ENCODE data around the gene EWSR1.

The EWSR1 gene

DNA sequence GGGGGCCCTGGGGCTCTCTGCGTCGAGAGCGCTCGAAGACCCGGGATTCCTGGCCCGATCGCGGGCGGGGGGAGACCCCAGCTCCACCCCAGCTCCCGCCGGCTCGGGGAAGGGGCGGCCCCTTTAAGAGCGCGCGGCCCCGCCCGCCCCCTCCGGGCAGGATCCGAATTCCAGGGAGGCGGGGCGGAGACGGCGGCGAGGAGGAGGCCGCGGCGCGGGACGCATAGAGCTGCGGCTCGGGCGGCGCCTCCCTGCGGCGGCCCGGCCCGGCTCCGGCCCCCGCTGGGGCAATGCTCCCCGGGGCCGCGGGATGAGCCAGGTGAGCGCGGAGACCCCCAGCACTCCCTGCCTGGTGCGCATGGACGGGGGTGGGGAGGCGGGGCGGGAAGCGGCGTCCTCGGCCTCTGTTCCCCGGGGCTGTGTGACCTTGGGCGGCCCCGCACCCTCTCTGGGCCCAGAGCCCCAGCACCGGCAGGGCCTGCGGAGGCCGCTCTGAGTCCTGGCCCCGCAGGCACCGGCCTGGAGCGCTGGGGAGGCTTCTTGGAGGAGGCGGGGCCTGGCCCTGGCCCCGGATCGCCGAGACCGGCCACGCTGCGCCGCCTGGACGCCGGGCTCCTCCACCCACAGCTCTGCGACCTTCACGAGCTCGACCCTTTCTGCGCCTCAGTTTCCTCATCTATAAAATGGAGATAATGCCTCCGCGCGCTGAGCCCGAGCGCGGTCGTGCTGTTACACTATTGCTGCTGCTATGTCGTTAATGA is 38.9 kb downstream of the EWSR1 start:
- no peak for FAIRE-seq

DNA sequence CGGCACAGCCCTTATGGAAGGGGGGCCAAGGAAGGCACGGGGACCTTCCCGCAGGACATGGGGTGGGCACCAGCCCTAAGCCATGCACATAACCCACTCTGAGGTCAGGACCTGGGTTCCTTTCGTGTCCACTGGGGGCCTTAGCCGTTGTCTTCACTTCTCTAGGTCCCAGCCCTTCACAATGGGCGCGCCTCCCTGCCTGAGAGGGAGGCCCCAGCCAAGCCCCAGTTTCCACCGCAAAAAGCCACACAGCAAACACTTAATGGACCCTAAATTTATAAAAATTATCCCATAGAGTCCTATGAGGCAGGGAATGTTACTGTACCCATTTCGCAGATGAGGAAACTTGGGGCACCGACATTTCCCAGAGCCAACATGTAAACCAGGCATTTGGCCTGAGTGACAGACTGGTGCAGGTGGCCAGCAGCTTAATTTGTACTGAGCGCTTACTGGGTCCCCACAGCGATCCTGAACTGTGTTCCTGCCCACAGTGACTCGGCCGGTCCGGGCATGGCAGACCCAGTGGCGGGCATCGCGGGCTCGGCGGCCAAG is 39.6 kb downstream of the EWSR1 start:
- no peak for FAIRE-seq

DNA sequence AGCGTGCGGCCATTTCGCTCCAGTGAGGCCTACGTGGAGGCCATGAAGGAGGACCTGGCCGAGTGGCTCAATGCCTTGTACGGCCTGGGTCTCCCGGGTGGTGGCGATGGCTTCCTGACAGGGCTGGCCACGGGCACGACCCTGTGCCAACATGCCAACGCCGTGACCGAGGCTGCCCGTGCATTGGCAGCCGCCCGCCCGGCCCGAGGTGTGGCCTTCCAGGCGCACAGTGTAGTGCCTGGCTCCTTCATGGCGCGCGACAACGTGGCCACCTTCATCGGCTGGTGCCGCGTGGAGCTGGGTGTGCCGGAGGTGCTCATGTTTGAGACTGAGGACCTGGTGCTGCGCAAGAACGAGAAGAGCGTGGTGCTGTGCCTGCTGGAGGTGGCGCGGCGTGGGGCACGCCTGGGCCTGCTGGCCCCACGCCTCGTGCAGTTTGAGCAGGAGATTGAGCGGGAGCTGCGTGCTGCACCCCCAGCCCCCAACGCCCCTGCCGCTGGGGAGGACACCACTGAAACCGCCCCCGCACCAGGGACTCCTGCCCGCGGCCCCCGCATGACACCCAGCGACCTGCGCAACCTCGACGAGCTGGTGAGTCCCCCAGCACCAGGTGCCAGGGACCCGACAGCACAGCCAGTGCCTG is 40.2 kb downstream of the EWSR1 start:
- no peak for FAIRE-seq

DNA sequence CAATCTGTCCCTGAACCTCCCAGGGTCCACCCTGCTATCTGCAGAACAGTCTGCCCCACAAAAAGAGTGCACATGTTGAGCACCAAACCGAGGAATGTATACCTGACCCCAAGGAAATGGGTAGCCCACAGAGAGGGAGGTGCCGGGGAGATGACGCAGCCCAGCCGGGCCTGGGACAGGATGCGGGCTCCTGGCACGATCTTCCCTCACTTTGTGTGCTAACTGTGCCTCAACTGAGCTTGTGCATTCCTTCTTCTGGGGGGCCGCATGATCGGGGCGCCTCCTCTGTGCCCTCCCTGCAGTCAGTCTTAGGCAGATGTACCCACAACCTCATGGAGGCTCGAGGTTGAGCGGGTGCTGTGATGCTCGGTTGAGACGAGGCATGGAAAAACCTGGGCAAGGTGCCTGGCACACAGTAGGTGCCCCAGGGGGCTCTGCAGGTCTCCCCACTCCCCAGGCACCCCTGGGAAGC is 40.8 kb downstream of the EWSR1 start:
- FAIRE-seq, result no peak

DNA sequence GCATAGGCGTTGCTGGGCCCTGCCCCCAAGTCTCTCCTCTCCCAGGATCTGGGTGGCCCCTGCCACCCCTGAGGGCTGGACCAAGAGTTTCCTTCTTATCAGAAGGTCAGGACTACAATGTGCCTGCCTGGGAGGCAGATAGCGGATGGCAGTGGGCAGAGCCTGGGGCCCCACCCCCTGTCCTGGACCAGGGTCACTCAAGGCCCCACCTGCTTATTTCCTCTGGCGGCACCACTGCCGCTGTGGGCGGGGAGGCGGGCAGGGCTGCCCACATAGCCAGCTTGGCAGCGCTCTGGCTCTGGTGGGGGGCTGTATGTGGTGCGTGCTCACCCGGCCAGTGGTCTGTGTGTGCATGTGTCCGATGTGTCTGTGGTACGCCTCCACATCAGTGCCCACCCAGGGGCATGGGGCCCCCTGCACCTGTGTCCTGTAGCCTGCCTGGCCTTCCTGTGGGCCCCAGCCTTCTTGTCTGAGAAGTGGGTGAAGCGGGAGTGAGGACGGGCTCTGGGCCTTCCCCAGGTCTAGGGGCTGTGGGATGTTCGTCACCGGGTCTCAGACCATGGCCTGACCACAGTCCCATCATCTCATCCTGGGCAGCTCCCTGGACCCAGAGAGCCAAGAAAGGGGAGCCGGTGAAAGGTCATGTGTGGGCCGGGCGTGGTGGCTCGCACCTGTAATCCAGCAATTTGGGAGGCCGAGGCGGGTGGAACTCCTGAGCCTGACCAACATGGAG is 41.4 kb downstream of the EWSR1 start:
- FAIRE-seq, result no peak

DNA sequence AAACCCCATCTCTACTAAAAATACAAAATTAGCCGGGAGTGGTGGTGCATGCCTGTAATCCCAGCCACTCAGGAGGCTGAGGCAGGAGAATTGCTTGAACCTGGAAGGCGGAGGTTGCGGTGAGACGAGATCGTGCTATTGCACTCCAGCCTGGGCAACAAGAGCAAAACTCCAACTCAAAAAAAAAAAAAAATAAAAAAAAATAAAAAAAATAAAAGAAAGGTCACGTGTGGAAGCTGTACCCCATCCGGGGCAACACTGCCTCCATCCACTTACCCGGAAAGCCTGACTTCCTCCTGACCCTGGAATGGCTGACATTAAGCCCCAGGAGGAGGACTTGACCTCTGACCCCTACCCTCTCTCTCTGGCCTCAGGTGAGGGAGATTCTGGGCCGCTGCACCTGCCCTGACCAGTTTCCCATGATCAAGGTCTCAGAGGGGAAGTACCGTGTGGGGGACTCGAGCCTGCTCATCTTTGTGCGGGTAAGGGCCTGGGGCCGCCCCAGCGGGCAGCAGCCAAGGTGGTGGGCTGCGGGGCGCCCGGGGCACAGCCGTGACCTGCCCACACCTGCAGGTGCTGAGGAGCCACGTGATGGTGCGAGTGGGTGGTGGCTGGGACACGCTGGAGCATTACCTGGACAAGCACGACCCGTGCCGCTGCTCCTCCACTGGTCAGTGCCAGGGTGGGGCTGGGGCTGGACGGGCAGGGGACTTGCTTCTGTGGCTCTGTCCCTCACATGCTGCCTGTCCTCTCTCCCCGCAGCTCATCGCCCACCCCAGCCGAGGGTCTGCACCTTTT is 42.2 kb downstream of the EWSR1 start:
- FAIRE-seq, result no peak

DNA sequence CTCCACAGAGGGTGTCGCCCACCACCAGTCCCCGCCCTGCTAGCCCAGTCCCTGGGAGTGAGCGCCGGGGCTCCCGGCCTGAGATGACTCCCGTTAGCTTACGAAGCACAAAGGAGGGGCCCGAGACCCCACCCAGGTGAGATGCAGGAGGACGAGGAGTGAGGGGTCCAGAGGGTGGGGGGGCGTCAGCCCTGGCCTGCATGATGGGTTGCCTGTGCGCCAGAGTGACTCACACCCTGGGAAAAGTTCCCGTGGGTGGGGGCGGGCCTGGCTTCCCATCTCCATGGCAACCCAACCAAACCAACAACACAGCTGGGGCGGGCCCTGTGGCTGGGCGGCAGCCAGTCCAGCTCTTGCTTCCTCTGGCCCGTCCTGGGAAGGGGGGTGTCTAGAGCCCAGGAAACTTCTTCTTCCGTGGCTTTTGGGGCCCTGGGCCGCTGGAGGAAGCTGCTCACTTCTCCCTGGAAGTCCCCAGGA is 42.8 kb downstream of the EWSR1 start:
- peak; percentile 61 for FAIRE-seq

DNA sequence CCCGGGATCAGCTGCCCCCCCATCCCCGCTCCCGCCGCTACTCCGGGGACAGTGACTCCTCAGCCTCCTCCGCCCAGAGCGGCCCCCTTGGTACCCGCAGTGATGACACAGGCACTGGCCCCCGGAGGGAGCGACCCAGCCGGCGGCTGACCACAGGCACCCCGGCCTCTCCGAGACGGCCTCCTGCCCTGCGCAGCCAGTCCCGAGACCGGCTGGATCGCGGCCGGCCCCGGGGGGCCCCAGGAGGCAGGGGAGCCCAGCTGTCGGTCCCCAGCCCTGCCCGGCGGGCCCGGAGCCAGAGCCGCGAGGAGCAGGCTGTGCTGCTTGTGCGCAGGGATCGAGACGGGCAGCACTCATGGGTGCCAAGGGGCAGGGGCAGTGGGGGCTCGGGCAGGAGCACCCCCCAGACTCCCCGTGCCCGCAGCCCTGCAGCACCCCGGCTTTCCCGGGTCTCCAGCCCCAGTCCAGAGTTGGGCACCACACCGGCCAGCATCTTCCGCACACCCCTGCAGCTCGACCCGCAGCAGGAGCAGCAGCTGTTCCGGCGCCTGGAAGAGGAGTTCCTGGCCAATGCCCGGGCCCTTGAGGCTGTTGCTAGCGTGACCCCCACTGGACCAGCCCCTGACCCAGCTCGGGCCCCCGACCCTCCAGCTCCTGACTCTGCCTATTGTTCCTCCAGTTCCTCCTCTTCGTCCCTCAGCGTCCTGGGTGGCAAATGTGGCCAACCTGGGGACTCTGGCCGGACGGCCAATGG is 43.6 kb downstream of the EWSR1 start:
- FAIRE-seq, result no peak

DNA sequence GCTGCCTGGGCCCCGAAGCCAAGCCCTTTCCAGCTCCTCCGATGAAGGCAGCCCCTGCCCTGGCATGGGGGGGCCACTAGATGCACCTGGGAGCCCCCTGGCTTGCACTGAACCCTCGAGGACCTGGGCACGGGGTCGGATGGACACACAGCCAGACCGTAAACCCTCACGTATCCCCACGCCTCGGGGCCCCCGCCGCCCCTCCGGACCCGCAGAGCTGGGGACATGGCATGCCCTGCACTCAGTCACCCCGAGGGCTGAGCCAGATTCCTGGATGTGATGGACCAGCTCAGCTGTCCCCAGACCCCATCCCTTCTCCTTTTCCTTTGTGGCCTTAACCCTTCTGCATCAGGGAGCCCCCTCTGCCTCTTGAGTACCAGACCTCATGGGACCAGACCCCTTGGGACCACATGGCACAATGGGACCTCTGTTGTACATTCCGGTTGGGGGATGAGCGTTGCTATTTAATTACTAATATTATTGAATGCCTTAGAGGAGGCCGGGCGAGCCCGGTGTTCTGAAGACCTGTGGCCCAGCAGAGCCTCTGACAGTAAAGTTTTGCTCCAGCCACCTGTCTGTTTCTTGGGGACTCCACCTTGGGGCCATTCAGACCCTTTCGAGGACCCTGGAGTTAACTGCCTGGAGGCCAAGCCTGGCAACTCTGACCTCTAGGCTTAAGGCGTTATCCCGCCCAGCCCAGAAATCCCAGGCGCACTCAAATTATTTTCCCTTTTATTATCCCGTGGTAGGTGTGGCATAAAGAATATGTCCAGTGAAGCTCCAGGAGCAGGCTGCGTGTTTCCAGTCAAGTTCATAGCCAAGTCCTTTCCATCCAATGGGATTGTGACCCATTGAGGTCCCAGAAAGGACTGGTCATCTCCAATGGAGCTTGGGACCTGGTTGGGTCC is 44.4 kb downstream of the EWSR1 start:
- no peak for FAIRE-seq

DNA sequence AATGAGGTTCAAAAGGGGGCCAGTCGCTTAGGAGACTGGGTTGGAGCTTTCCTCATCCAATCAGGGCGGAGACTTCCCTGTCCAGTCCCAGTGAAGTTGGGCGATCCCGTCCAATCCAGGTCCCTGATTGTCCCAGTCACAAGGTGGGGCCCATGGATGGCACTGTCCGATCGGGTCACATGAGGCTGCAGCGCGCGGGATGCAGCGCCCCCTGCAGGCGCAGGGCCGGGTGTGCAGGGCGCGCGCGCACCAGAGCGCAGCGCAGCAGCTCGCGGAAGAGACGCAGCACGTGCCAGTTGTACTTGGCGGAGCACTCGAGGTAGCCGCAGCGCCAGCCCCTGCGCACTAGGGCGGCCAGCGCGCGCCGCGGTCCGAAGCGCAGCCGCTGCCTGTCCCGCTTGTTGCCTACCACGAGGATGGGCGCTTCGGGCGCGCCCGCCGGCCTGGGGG is 45.1 kb downstream of the EWSR1 start:
- no peak for FAIRE-seq

DNA sequence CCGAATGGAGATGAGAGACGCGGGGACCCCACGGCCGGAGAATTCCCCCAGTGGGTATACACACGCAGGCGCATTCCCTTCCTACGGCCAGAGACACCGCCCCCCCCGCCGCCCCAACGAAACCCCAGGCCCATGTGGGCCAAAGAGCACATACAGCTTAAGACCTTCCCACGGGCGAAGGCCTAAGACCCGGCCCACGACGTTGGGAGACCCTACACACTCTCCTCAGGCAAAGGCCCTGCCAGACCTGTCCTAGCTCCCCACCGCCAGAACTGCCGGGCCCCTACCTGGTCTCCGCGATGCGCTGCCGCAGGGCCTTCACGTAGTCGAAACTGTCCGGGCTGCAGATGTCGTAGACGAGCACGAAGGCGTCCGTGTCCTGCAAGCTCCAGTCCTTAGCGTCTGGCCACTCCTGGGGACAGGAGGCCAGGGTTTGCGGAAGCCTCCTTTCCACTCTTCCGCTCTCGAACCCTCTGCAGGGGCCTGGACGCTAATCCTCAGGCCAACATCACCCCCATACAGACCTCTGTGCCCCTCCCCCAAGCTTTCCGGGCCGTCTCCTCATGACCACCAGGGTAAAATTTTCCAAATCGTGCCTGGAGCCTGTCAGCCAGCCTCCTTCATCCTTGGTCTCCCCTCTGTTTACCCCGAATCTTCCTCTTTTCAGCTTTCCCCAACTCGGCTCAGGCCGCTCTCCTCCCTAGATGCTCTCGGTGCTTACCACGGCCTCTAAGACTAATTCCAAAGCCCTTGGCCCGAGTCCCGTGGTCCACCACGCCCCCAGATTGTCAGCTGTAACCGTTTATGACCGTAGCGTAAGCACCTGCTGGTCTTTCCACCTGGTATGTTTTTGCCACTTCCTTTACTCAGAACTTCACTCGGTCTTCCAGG is 45.8 kb downstream of the EWSR1 start:
- FAIRE-seq, result no peak

DNA sequence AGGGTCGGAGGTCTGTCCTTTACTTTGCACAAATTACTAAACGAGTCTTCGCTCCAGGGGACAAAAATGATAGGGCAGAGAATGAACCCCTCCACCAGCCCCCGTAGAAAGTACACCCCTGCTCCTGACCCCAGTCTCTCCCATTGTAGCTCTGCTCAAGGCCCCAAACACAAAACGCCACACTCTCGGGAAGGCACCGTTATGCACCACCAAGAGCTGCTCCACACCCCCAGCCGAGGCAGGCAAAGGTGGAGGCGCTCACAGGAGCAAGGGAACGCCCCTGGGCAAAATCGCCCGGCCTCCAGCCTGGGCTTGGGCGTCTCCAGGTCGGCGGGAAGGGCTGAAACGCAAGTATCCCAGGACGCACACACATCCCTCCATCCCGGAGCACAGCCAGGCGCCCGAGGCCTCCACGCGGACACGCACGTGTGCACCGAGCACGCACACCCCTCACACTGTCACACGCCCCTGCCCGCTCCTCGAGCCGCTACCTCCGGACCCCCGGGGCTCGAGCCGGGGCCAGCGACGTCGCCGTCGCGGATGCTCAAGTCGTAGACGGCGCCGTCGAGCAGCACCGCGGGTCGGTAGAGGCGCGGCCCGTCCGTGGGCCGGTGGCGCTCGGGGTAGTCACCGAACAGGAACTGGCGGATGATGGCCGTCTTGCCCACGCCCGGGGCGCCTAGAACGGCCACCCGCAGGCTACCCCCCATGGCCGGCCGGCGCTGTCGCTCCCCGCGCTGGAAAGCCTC is 46.6 kb downstream of the EWSR1 start:
- FAIRE-seq, result no peak

DNA sequence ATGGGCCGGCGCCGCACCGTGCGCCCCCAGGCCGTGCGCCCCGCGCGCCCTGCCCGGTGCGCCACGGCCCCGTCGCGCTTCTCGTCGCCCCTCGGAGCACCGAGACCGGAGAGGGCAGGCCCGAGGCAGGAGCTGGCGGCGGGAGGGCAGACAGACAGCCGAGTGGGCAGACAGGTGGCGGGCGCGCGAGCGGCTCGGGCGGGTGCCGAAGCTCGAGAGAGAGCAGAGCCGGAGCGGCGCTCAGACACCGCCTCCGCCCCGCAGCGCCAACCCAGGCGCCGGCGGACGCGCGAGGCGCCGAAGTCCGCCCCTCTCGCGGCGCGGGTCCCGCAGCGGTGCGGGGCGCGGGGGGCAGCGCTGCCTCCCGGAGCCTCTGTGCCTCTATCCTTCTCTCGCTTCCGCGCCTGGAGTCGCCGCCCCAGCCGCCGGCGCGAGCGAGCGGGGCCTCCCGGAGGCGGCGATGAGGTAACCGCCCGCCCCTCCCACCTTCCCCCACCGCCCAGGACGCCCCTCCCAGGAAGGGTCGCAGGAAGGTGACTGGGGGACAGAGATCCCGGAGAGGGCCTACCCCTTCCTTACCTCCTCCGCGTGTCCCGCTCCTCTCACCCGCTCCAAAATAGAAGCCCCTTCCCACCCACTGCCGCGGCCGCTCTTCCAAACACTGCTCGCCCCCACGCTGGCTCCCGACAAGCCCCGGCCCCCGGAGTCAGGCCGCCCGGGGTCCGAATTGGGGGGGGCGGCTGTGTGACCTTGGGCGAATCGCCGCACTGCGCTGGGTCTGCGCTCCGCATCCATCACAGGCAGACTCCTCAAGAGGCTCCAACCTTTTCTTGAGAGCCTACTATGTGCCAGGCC is 47.4 kb downstream of the EWSR1 start, which contains the start of gene RASL10A:
Gene RASL10A, minus strand, starts transcription at position 412 of the 855 bp plus-strand sequence. CDS start 451 bp downstream, outside the sequence.
- no peak for FAIRE-seq

DNA sequence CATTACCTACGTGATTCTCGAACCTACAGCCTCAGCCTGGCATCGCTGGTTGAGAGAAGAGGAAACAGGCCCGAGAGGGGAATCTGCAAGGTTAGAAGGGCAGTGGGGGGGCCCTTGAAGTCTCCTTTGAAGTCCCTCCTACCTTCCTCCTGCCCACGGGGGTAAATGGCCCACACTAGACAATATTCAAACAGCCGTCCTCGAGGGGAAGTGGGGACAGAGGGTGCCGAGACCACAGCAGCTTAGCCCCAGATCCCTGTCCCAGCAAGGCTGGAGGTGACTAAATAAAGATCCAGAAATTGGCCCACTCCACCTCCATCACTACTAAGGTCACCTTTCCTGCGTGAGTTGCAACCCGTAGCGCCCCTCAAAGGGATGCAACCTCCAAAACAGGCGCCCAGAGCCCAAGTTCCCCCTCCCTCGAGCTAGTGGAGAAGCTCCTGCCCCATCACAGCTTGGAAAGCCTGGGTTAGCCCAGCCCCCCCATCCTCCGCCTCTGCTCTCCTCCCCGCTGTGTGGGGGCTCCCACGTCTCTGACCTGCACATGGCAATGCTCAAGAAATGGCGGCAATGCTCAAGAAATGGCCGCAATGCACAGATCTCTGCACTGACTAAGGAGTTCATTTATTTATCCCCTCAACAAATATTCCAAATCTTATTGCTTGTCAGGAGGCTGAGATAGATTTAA is 48.2 kb downstream of the EWSR1 start:
- FAIRE-seq, result no peak

DNA sequence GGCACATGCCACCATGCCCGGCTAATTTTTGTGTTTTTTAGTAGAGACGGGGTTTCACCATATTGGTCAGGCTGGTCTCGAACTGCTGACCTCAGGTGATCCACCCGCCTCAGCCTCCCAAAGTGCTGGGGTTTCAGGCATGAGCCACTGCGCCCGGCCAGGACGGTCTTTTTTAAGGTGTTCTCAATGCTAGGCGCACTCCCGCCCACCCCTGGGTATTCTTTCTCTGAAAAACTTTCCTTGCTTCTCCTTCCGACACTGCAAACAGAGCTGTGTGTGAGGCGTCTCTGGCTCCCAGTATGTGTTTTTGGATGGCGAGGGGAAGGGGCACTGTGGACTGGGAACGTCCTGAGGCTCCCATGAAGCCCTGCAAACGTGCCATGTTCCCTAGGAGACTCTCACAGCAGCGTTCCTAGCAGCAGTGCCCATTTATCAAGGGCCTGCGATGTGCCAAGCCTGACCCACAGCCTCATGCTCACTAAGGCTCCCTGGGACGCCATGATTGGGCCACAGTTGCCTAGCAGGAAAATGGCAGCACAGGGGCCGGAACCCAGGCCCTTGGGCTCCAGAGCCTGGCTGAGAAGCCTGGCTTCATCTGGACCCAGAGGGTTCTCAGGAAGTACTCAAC is 49.9 kb downstream of the EWSR1 start:
- FAIRE-seq, result no peak

DNA sequence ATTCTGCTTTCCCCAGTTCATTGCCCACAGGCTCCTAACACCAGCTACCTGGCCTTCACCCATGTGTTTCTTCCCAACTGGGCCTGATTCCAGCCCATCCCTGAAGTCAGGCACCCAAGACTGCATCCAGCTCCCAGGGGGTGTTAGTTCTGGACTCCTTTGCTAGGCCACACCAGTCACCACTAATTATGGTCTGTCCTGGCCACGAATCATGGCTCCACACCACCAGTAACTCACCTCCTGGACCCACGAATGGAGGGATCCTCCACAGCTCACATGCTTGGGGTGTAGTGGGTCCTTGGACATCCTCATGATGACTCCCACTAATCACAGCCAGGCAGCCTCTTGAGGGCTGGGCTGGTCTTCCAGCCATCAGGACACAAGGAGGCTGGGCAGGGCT is 51.0 kb downstream of the EWSR1 start:
- no peak for FAIRE-seq
